Prostate gland (tissue), 2 donors: ENCODE measurements around the gene KCTD6.

Experiments
- CTCF ChIP-seq, 4 experiments: fragments of 200-600 bp in 2 of 4; fragments of 450-650 bp in 2 of 4; sonication (generic) in 2 of 4; IDR thresholded peaks; 1 replicate in 3 of 4; 2 replicates in 1 of 4; pipeline ENCODE4 v1.5.1; 2016 to 2019; ENCODE audit warnings: antibody characterized with exemption in 4 of 4, mild to moderate bottlenecking in 2 of 4, moderate library complexity in 2 of 4
- POLR2A ChIP-seq: fragments of 450-650 bp; IDR thresholded peaks from one replicate; pipeline ENCODE4 v1.6.1; 2016; ENCODE audit warnings: antibody characterized with exemption, mild to moderate bottlenecking

- TF ChIP-seq CTCF (IDR thresholded peaks at IDR 0.05) (no peak), POLR2A (no peak)
Observed at GRCh38 chr3:58464866-58465265, 27.0 kb upstream of the KCTD6 start.
